ENCODE data around the gene TDRD12. TPM values are rescaled to one million over a fixed set of nuclear protein-coding genes. Genes with fewer than 3 reads are reported as not detected.

The TDRD12 gene
- total RNA-seq, 1 experiment from 2014 or later, result 1.3 TPM

DNA sequence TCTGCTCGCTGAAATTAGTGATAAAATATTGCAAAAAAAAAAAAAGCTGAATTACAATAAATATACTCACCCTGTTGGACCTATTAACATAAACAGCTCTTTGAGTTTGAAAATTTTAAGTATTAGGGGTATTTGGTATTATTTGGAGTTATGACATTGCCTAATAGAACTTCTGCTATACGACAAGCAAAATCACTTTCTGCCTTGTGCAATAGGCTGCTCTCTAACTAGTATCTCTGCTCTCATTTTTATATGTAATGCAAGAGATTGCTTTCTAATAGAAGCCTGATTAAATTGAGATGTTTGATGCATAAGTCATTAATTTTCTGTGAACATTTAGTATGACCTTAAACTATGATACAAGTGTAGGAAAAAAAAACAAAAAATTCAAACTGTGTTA, 38.6 kb upstream of the TDRD12 start:
- Histone ChIP-seq H3K79me1 (ENCODE audit: insufficient read depth, low read depth, low read length, poor library complexity, severe bottlenecking) (no peaks in the 10 kb centered on the region), H3K27me3 (ENCODE audit: insufficient read depth, low read length) (peaks cover 15% of the 10 kb centered on the region; the same call in 1 of the 2 replicates), H2BK5ac (ENCODE audit: insufficient read length, low read length) (no peak overlapping the region), H2BK120ac (ENCODE audit: low read depth, low read length, poor library complexity, severe bottlenecking) (no peak overlapping the region), H3K23ac (ENCODE audit: insufficient read length, low read depth, low read length) (no peak overlapping the region), H4K8ac (replicated peaks; ENCODE audit: insufficient read length, low read depth, low read length) (no peak overlapping the region), H3K4ac (ENCODE audit: low read depth, low read length) (no peak overlapping the region), H2AFZ (ENCODE audit: low read length) (no peak overlapping the region), H3T11ph (ENCODE audit: low read length) (no peak overlapping the region), H3K56ac (ENCODE audit: insufficient read length, low read depth, low read length) (no peak overlapping the region), H2BK12ac (ENCODE audit: insufficient read length, low read depth, low read length) (no peak overlapping the region), H4K5ac (ENCODE audit: insufficient read length, low read depth, low read length) (no peak overlapping the region), H4K20me1 (ENCODE audit: control insufficient read depth, insufficient read depth, insufficient read length) (no peaks in the 10 kb centered on the region), H3K27ac (ENCODE audit: insufficient read length, low read depth, low read length) (no peak overlapping the region), H2BK20ac (ENCODE audit: low read depth, low read length, poor library complexity, severe bottlenecking) (no peak overlapping the region), H3K23me2 (ENCODE audit: insufficient read length, low read depth, low read length, poor library complexity, severe bottlenecking) (no peaks in the 10 kb centered on the region), H3K14ac (ENCODE audit: insufficient read depth, low read length) (no peak overlapping the region), H3K18ac (ENCODE audit: insufficient read length, low read depth, low read length) (no peak overlapping the region), H2AK5ac (ENCODE audit: insufficient read length, low read length) (no peak overlapping the region), H3K4me1 (ENCODE audit: insufficient read depth, low read length) (no peaks in the 10 kb centered on the region), H2BK15ac (ENCODE audit: low read depth, low read length) (no peak overlapping the region), H4K91ac (ENCODE audit: insufficient read length, low read depth, low read length) (no peak overlapping the region), H3K9ac (ENCODE audit: extremely low read depth, insufficient read length, low read length) (no peak overlapping the region), H3K79me2 (ENCODE audit: insufficient read depth, low read length) (no peaks in the 10 kb centered on the region), H3K9me3 (ENCODE audit: control insufficient read depth, low read depth, low read length) (no peaks in the 10 kb centered on the region), H3K4me2 (ENCODE audit: insufficient read depth, insufficient read length, low read length) (no peak overlapping the region)
- no peak for DNase-seq
- Mint-ChIP-seq H3K27me3 (ENCODE audit: low read depth) (peaks cover 39% of the 10 kb centered on the region), H3K4me3 (no peak overlapping the region; a peak in 1 of 5 replicates), H3K36me3 (ENCODE audit: insufficient read depth in 1 of 3, low read depth in 3 of 3) (no peaks in the 10 kb centered on the region), H3K4me1 (peaks cover 8 to 9% of the 10 kb centered on the region in 2 experiments), H3K9me3 (no peaks in the 10 kb centered on the region; a peak in 1 of 5 replicates), H3K27ac (no peak overlapping the region)
- no peak for TF ChIP-seq CTCF (conservative IDR thresholded peaks at IDR 0.05)
- WGBS (ENCODE audit: extremely low coverage, insufficient read length, low lambda C conversion rate), result no CpG with 5 or more reads among the region's 2 CpGs

Data from H9 (cell line).